Osteocyte (in vitro differentiated cells): ENCODE results near the gene TAF1C. TPM values are rescaled to one million over a fixed set of nuclear protein-coding genes. Genes with fewer than 3 reads are reported as not detected.

Experiments
- DNase-seq: peaks from one replicate; pipeline ENCODE4 v3.0.0; 2021; ENCODE audit warnings: mixed read lengths; ENCODE audit not compliant: unreplicated experiment; ENCODE audit errors: extremely low spot score
- H3K27ac Mint-ChIP-seq: one replicate; pipeline ENCODE4 v1.8.0; 2021; ENCODE audit warnings: mild to moderate bottlenecking, mixed read lengths; ENCODE audit not compliant: unreplicated experiment
- H3K27me3 Mint-ChIP-seq: one replicate; pipeline ENCODE4 v1.8.0; 2021; ENCODE audit warnings: mixed read lengths; ENCODE audit not compliant: unreplicated experiment
- H3K36me3 Mint-ChIP-seq: one replicate; pipeline ENCODE4 v1.8.0; 2021; ENCODE audit warnings: mixed read lengths; ENCODE audit not compliant: unreplicated experiment
- H3K4me1 Mint-ChIP-seq: one replicate; pipeline ENCODE4 v1.8.0; 2021; ENCODE audit warnings: mixed read lengths; ENCODE audit not compliant: unreplicated experiment
- H3K4me3 Mint-ChIP-seq: one replicate; pipeline ENCODE4 v1.8.0; 2021; ENCODE audit warnings: mild to moderate bottlenecking, moderate library complexity, mixed read lengths; ENCODE audit not compliant: unreplicated experiment
- H3K9me3 Mint-ChIP-seq: one replicate; pipeline ENCODE4 v1.8.0; 2021; ENCODE audit warnings: mixed read lengths; ENCODE audit not compliant: unreplicated experiment
- CTCF ChIP-seq: fragments of 200-600 bp; sonication (generic); IDR thresholded peaks from 2 replicates; pipeline ENCODE4 v1.5.0; 2021; ENCODE audit warnings: antibody characterized with exemption, mild to moderate bottlenecking, moderate library complexity
- total RNA-seq: library from RNA; stranded (reverse); gene quantifications from 2 replicates; pipeline ENCODE4 v1.2.1, GENCODE V29; 2021

Gene TAF1C
- total RNA-seq, 1 donor from 2014 or later, result 47.9 TPM

- no peak overlapping the region for H3K4me3 Mint-ChIP-seq
- H3K4me1 Mint-ChIP-seq, result peaks cover 9% of the 10 kb centered on the region
- no peaks in the 10 kb centered on the region for H3K9me3 Mint-ChIP-seq
- H3K36me3 Mint-ChIP-seq, result no peaks in the 10 kb centered on the region
- H3K27me3 Mint-ChIP-seq, result peaks cover 30% of the 10 kb centered on the region
- no peak overlapping the region for H3K27ac Mint-ChIP-seq
- DNase-seq, result no peak
- no peak for TF ChIP-seq CTCF
Observed at GRCh38 chr16:84194470-84195200, 7.8 kb upstream of the TAF1C start.

- peaks cover 27% of the 10 kb centered on the region for H3K27me3 Mint-ChIP-seq
Observed at GRCh38 chr16:84194018-84194417, 7.2 kb upstream of the TAF1C start.

DNA sequence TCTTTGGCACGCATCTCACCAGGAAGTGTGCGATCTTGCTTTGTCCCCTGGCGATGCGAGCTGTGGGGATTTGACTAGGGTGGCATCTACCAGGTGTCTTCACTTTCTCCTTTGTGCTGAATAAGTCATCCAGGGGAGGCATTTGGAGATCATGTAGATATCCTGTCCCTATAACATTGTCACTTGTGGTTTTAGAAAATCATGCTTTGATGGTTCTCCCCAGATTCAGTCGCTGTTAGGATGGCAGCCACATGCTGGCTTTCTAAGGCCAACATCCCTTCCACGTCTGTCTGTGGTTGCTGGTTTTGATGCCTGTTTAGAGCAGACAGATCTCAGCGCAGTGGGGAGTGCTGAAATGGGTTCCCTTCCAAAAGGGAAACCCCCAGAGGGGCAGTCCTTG lies 6.6 kb upstream of the TAF1C start:
- TF ChIP-seq CTCF, result no peak
- Mint-ChIP-seq H3K4me3 (no peak overlapping the region), H3K27me3 (peaks cover 26% of the 10 kb centered on the region), H3K36me3 (no peaks in the 10 kb centered on the region), H3K4me1 (peaks cover 2% of the 10 kb centered on the region), H3K27ac (no peak overlapping the region), H3K9me3 (no peaks in the 10 kb centered on the region)
- no peak for DNase-seq

More at GRCh38 chr16:84194018-84194417, 7.2 kb upstream of the TAF1C start:
- Mint-ChIP-seq H3K4me3 (no peak overlapping the region), H3K9me3 (no peaks in the 10 kb centered on the region), H3K27ac (no peak overlapping the region), H3K36me3 (no peaks in the 10 kb centered on the region), H3K4me1 (peaks cover 8% of the 10 kb centered on the region)
- no peak for TF ChIP-seq CTCF
- no peak for DNase-seq

GRCh38 chr16:84191466-84191865 lies 4.6 kb upstream of the TAF1C start:
- peaks cover 2% of the 10 kb centered on the region for H3K4me1 Mint-ChIP-seq
- no peak for TF ChIP-seq CTCF
- H3K36me3 Mint-ChIP-seq, result no peaks in the 10 kb centered on the region
- H3K4me3 Mint-ChIP-seq, result no peak overlapping the region
- peaks cover 25% of the 10 kb centered on the region for H3K27me3 Mint-ChIP-seq
- H3K27ac Mint-ChIP-seq, result no peak overlapping the region
- no peaks in the 10 kb centered on the region for H3K9me3 Mint-ChIP-seq
- DNase-seq, result no peak

- H3K27ac Mint-ChIP-seq, result no peak within 1 kb of the TSS
- H3K4me1 Mint-ChIP-seq, result peaks cover 7% of the 10 kb centered on the region
- H3K36me3 Mint-ChIP-seq, result no peaks in the 10 kb centered on the region
- H3K9me3 Mint-ChIP-seq, result no peaks in the 10 kb centered on the region
- no peak within 1 kb of the TSS for H3K4me3 Mint-ChIP-seq
- no peak for DNase-seq
- peaks cover 23% of the 10 kb centered on the region for H3K27me3 Mint-ChIP-seq
- TF ChIP-seq CTCF, result no peak
Observed at GRCh38 chr16:84190731-84191388, 4.0 kb upstream of the TAF1C start, which contains the start of gene ADAD2. ADAD2 (plus strand) TSS chr16:84191157; CDS start chr16:84191231, 74 bp downstream.
